Body of pancreas (tissue), 4 donors: Measurements from ENCODE around the gene CLEC10A. TPM values are rescaled to one million over a fixed set of nuclear protein-coding genes. Genes with fewer than 3 reads are reported as not detected.

Experiments used
- ATAC-seq: fragments of 150-250 bp; one replicate; pipeline ENCODE4 v1.9.1; 2016
- DNase-seq, 4 donors: peaks; one replicate each; pipeline ENCODE4 v3.0.0-alpha.2; 2019
- H3K27ac ChIP-seq, 4 donors: fragments of 200-600 bp; sonication (generic); 1 replicate in 3 of 4; 2 replicates in 1 of 4; pipeline versions ENCODE4 v1.5.1 to v1.6.1; 2016 to 2019; ENCODE audit warnings: mild to moderate bottlenecking in 1 of 4, mixed read lengths in 1 of 4, moderate library complexity in 1 of 4
- H3K27me3 ChIP-seq, 2 donors: fragments of 200-600 bp; sonication (generic); one replicate each; pipeline ENCODE4 v1.6.0; 2016; ENCODE audit warnings: mild to moderate bottlenecking in 1 of 2
- H3K36me3 ChIP-seq, 2 donors: fragments of 200-600 bp; sonication (generic); replicated peaks in 1 of 2; 2 replicates each; pipeline ENCODE4 v1.5.1; 2016; ENCODE audit warnings: low read depth in 2 of 2; ENCODE audit not compliant: insufficient read depth in 1 of 2
- H3K4me1 ChIP-seq: fragments of 200-600 bp; sonication (generic); one replicate; pipeline ENCODE4 v1.6.0; 2016
- H3K4me3 ChIP-seq, 2 donors: fragments of 200-600 bp; sonication (generic); 1 replicate in 1 of 2; 2 replicates in 1 of 2; pipeline ENCODE4 v1.5.1; 2016 to 2019
- H3K9me3 ChIP-seq, 3 donors: fragments of 200-600 bp; sonication (generic); 1 replicate in 2 of 3; 2 replicates in 1 of 3; pipeline ENCODE4 v1.5.1; 2016
- POLR2A ChIP-seq, 3 donors: fragments of 450-650 bp; IDR thresholded peaks; one replicate each; pipeline ENCODE4 v1.6.1; 2016; ENCODE audit warnings: antibody characterized with exemption in 3 of 3, mild to moderate bottlenecking in 2 of 3
- WGBS, 2 donors: methylation state at CpG; one replicate each; pipeline ENCODE4 v1.1.5; 2017; 5-methylcytosine and 5-hydroxymethylcytosine counted together
- intact Hi-C: fragments of 100-400 bp; cut with DNase I; formaldehyde crosslinking; loops from one replicate; pipeline ENCODE4 v1.15.1; 2023
- total RNA-seq, 2 donors: library from RNA; depleted of rRNA; stranded (reverse); fragments of >200 nt; gene quantifications; one replicate each; pipeline ENCODE4 v1.1.0, GENCODE V29; 2016
- TF ChIP-seq, protein P1 (sequence below), 7 experiments: fragments of 450-650 bp in 4 of 7; fragments of 200-600 bp in 3 of 7; sonication (generic) in 3 of 7; IDR thresholded peaks; one replicate each; pipeline ENCODE4 v1.5.1; 2016 to 2019; ENCODE audit warnings: antibody characterized with exemption in 7 of 7

Gene CLEC10A
- total RNA-seq, 2 donors from 2014 or later, result 0.33 to 1.0 TPM

DNA sequence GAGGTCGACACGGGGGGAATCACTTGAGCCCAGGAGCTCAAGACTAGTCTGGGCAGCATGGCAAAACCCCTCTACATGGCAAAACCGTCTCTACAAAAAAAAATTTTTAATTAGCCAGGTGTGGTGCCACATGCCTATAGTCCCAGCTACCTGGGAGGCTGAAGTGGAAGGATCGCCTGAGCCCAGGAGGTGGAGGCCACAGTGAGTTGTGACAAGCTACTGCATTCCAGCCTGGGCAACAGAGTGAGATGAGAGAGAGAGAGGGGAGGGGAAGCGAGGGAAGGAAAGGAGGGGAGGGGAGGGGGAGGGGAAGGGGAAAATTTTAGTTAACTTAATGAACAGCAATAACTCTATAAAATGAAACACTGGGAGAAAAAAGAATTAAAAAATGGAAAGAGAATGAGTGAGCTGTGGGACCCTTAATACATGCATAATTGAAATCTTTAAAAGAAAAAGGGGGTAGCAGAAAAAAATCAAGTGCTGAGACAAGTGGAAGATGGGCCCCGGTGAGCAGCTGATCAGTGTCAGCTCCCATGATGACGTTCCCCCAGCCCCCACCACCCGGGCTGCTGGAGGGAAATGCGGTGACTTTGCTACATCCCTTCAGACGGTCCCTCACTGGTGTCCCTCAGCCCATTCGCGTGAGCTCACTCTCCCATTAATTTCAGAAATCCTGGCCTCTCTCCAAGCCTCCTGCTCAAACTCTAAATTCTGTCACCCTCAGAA, 31.9 kb upstream of the CLEC10A start:
- no peak overlapping the region for H3K27ac ChIP-seq
- TF ChIP-seq POLR2A (IDR thresholded peaks at IDR 0.05), result no peak
- TF ChIP-seq, protein P1, sequence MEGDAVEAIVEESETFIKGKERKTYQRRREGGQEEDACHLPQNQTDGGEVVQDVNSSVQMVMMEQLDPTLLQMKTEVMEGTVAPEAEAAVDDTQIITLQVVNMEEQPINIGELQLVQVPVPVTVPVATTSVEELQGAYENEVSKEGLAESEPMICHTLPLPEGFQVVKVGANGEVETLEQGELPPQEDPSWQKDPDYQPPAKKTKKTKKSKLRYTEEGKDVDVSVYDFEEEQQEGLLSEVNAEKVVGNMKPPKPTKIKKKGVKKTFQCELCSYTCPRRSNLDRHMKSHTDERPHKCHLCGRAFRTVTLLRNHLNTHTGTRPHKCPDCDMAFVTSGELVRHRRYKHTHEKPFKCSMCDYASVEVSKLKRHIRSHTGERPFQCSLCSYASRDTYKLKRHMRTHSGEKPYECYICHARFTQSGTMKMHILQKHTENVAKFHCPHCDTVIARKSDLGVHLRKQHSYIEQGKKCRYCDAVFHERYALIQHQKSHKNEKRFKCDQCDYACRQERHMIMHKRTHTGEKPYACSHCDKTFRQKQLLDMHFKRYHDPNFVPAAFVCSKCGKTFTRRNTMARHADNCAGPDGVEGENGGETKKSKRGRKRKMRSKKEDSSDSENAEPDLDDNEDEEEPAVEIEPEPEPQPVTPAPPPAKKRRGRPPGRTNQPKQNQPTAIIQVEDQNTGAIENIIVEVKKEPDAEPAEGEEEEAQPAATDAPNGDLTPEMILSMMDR (IDR thresholded peaks at IDR 0.05), result no peak
- no peaks in the 10 kb centered on the region for H3K27me3 ChIP-seq
- ATAC-seq (no peak), DNase-seq (peak in 1 of 4 donors; percentile 32)
- no peak overlapping the region for H3K4me3 ChIP-seq
- intact Hi-C loops, result no loop called here
- H3K4me1 ChIP-seq, result no peaks in the 10 kb centered on the region
- H3K9me3 ChIP-seq, result no peaks in the 10 kb centered on the region
- 34 to 40% methylated on average over 10 to 12 of the region's 12 CpGs for WGBS, 2 donors
- H3K36me3 ChIP-seq, result no peaks in the 10 kb centered on the region

GRCh38 chr17:7110617-7111306, 30.7 kb upstream of the CLEC10A start:
- TF ChIP-seq, protein P1 (IDR thresholded peaks at IDR 0.05), result no peak
- no peak for TF ChIP-seq POLR2A (IDR thresholded peaks at IDR 0.05)
- Histone ChIP-seq H3K27me3 (no peaks in the 10 kb centered on the region), H3K4me3 (no peak overlapping the region), H3K36me3 (no peaks in the 10 kb centered on the region), H3K9me3 (no peaks in the 10 kb centered on the region), H3K27ac (no peak overlapping the region), H3K4me1 (no peaks in the 10 kb centered on the region)
- DNase-seq (no peak), ATAC-seq (no peak)
- intact Hi-C loops, result no loop called here
- 41 to 52% methylated on average over 11 of the region's 11 CpGs for WGBS, 2 donors

- no peak for ATAC-seq
- intact Hi-C loops, result no loop called here
- Histone ChIP-seq H3K27me3 (no peaks in the 10 kb centered on the region), H3K4me1 (no peaks in the 10 kb centered on the region), H3K9me3 (no peaks in the 10 kb centered on the region), H3K4me3 (no peak overlapping the region), H3K36me3 (no peaks in the 10 kb centered on the region), H3K27ac (no peak overlapping the region)
- 60 to 72% methylated on average over 10 of the region's 10 CpGs for WGBS, 2 donors
- TF ChIP-seq POLR2A (IDR thresholded peaks at IDR 0.05), result no peak
- TF ChIP-seq, protein P1 (IDR thresholded peaks at IDR 0.05), result no peak
- no peak for DNase-seq
Measured at GRCh38 chr17:7109461-7110322, 29.6 kb upstream of the CLEC10A start.

- H3K9me3 ChIP-seq, result no peaks in the 10 kb centered on the region
- 54 to 63% methylated on average over 5 of the region's 9 CpGs for WGBS, 2 donors
- DNase-seq (no peak), ATAC-seq (no peak)
- H3K27ac ChIP-seq, result no peak overlapping the region
- no peak for TF ChIP-seq POLR2A (IDR thresholded peaks at IDR 0.05)
- TF ChIP-seq, protein P1 (IDR thresholded peaks at IDR 0.05), result no peak
- no peaks in the 10 kb centered on the region for H3K4me1 ChIP-seq
- no peaks in the 10 kb centered on the region for H3K27me3 ChIP-seq
- no peak overlapping the region for H3K4me3 ChIP-seq
- no peaks in the 10 kb centered on the region for H3K36me3 ChIP-seq
- intact Hi-C loops, result no loop called here
Measured at GRCh38 chr17:7108981-7109380, 28.9 kb upstream of the CLEC10A start.
